ENCODE data around the gene KMT2D.

DNA sequence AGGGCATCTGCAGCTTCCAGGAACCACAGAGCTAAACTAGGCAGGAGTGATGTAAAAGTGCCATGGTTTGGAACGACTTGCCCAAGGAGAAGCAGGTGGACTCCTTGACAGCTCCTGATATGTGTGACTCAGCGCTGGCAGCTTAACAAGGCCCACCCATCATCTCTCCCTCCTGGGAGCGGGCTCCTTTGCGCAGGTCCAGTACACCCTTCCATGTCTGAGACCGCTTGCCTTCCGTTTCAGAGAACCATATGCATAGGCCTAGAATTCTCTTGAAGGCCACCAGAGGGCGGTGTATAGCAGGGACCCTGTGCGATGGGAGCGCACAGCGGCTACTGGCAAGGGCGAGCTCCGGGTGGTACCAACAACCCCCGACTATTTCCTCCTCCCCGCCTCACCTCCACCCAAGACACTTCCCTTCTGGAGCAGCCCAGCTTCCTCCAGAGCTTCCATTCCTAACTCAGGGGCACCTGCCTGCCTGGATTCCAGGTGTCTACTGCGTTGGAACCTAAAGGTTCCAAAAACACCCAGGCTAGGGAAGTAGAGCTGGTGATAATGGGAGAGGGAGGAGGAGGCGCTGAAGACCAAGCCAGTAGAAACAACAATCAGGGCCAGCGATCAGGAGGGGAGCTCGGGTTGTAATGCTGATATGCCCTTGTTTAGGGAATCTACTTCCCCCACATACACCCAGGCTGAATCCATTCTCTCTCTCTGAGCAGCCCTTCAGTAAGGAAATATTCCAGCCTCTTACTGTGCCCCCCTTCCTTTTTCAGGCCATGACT is 27.7 kb upstream of the KMT2D start:
- TF ChIP-seq, protein P1, sequence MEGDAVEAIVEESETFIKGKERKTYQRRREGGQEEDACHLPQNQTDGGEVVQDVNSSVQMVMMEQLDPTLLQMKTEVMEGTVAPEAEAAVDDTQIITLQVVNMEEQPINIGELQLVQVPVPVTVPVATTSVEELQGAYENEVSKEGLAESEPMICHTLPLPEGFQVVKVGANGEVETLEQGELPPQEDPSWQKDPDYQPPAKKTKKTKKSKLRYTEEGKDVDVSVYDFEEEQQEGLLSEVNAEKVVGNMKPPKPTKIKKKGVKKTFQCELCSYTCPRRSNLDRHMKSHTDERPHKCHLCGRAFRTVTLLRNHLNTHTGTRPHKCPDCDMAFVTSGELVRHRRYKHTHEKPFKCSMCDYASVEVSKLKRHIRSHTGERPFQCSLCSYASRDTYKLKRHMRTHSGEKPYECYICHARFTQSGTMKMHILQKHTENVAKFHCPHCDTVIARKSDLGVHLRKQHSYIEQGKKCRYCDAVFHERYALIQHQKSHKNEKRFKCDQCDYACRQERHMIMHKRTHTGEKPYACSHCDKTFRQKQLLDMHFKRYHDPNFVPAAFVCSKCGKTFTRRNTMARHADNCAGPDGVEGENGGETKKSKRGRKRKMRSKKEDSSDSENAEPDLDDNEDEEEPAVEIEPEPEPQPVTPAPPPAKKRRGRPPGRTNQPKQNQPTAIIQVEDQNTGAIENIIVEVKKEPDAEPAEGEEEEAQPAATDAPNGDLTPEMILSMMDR (conservative IDR thresholded peaks at IDR 0.05; ENCODE audit: low read length): peak; percentile 90
- TF ChIP-seq EZH2phosphoT487 (IDR thresholded peaks at IDR 0.05; ENCODE audit: borderline replicate concordance): no peak

Data from Loucy (cell line).